ENCODE data around the gene FICD. TPM values are rescaled to one million over a fixed set of nuclear protein-coding genes. Genes with fewer than 3 reads are reported as not detected.

Gene FICD
- polyA plus RNA-seq, 4 donors: 3.7 to 4.5 (median 3.9) TPM

- peak; percentile 61 to 70 (median 70) for DNase-seq (ENCODE audit: low read depth in 4 of 4, low spot score in 3 of 4)
Observed at GRCh38 chr12:108563136-108563803, 48.2 kb downstream of the FICD start.

- DNase-seq (ENCODE audit: low read depth in 4 of 4, low spot score in 3 of 4): no peak
Observed at GRCh38 chr12:108563804-108564151, 48.7 kb downstream of the FICD start.

DNA sequence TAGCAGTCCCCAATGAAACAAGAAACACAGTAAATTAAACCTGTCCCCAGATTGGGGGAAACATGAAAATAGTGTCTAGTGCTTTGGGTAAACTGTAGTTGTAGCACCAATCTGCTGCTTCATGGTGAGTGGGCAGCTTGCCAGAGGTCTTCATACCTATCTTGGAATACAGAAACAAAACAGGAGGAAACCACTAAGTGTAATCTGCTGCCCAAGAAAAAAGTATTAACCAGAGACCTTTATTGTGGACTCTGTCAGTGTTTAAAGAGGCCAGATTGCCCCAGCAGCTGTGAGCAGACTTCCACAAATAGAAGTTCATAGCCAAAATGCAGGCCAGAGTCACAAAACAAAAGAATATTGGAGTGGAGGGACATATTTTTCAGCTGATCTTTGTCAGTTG is 49.6 kb downstream of the FICD start:
- no peak for DNase-seq (ENCODE audit: low read depth in 4 of 4, low spot score in 3 of 4)

- no peak for DNase-seq (ENCODE audit: low read depth in 4 of 4, low spot score in 3 of 4)
Observed at GRCh38 chr12:108565146-108565545, 50.1 kb downstream of the FICD start.

GRCh38 chr12:108565976-108566375 is 50.9 kb downstream of the FICD start:
- no peak for DNase-seq (ENCODE audit: low read depth in 4 of 4, low spot score in 3 of 4)

DNA sequence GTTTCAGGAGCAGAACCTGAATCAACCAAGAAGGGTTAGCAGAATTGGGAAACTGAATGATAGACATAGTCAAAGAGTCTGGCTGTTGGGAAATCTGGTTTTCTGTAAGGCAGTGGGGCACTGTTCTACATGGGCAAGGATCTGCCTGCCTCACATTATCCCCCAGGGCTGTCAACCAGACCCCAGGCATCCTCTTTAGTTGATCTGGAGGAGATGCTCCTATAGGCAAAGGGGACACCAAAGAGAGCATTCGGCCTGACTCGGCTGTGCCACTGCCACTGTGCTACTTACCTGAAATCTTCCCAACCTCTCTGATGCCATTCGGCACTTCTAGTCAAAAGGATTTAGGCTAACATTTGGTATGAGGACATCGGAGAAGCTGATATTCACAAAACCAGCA is 51.4 kb downstream of the FICD start:
- DNase-seq (ENCODE audit: low read depth in 4 of 4, low spot score in 3 of 4): no peak

DNA sequence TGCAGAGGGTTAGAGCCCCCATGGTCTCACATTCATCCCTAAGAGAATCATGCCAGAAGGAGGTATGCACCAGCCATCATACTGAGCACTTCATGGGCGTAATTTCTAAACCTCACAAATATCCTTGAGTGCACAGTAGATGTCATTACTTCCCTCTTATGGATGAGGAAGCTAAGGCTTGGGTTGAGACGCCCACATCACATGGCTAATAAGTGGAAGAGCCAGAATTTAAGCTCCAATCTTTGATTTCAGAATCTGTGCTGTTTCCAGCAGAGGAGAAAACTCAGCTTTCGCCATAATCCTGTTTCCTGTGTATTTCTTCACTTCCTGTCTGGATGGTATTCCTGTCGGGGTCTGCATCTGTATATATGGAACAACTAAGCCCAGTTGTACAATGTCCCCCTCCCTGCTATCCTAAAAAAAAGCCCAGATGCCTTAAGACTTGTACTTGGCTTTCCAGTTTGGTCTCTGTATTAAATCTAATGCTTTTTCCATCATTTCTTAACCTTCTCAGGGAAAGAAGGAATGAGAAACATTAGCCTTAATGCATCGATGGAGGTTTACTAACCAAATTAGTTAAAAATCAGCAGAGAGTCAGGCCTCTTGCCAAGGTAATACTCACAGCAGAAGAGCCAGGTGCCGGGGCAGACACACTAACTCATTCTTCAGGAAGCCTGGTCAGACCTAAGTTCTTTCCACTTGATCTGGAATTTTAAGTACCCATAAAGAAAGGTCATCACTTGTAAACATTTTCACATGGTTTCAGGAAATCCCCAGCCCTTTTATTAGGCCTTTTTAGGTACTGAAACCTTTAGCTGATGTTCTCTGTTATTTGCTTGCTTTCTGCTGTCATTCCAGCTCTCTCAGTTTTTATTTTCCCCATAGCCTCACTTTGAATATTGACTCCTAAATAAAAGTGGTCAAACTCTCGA is 52.6 kb downstream of the FICD start:
- no peak for DNase-seq (ENCODE audit: low read depth in 4 of 4, low spot score in 3 of 4)

- DNase-seq (ENCODE audit: low read depth in 4 of 4, low spot score in 3 of 4): no peak
Observed at GRCh38 chr12:108568338-108569154, 53.5 kb downstream of the FICD start.

Other genes starting within 250 kb of the FICD start
- gene CMKLR1, start 176.0 kb upstream of the FICD start, polyA plus RNA-seq (ENCODE audit: insufficient read length in 4 of 4): 1 to 10 TPM; 4.3 to 5.4 (median 4.9) TPM
- gene SART3, start 45.9 kb downstream of the FICD start, polyA plus RNA-seq (ENCODE audit: insufficient read length in 4 of 4): 10 to 100 TPM; 53.3 to 62.5 (median 56.4) TPM
- 100 to 1,000 TPM; 119 to 133 (median 124) TPM for gene ISCU, start 47.3 kb downstream of the FICD start, polyA plus RNA-seq (ENCODE audit: insufficient read length in 4 of 4)
- gene TMEM119, start 82.8 kb downstream of the FICD start, polyA plus RNA-seq (ENCODE audit: insufficient read length in 4 of 4): 10 to 100 TPM; 23.9 to 25.7 (median 25.5) TPM
- gene SELPLG, start 118.6 kb downstream of the FICD start, polyA plus RNA-seq (ENCODE audit: insufficient read length in 4 of 4): 1 to 10 TPM; 1.8 to 2.6 (median 2.2) TPM
- 10 to 100 TPM; 56.9 to 66.4 (median 59.4) TPM for gene CORO1C, start 216.2 kb downstream of the FICD start, polyA plus RNA-seq (ENCODE audit: insufficient read length in 4 of 4)